Measurements from ENCODE around the gene DET1.

GRCh38 chr15:88535100-88535499 is 11.4 kb downstream of the DET1 start:
- TF ChIP-seq, protein P1, sequence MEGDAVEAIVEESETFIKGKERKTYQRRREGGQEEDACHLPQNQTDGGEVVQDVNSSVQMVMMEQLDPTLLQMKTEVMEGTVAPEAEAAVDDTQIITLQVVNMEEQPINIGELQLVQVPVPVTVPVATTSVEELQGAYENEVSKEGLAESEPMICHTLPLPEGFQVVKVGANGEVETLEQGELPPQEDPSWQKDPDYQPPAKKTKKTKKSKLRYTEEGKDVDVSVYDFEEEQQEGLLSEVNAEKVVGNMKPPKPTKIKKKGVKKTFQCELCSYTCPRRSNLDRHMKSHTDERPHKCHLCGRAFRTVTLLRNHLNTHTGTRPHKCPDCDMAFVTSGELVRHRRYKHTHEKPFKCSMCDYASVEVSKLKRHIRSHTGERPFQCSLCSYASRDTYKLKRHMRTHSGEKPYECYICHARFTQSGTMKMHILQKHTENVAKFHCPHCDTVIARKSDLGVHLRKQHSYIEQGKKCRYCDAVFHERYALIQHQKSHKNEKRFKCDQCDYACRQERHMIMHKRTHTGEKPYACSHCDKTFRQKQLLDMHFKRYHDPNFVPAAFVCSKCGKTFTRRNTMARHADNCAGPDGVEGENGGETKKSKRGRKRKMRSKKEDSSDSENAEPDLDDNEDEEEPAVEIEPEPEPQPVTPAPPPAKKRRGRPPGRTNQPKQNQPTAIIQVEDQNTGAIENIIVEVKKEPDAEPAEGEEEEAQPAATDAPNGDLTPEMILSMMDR (IDR thresholded peaks at IDR 0.05; ENCODE audit: low read length): no peak
- no peak for TF ChIP-seq EZH2phosphoT487 (IDR thresholded peaks at IDR 0.05; ENCODE audit: low read length)

All from MM.1S (cell line).